GM18519 (cell line): ENCODE data around the gene IRF7.
A peak's percentile ranks its signal among the peaks of the same experiment; 100 is the strongest.

Experiments
- ATAC-seq: cut with Tn5 transposase; IDR thresholded peaks from one replicate; pipeline ENCODE4 v1.9.1; 2021; ENCODE audit warnings: mild to moderate bottlenecking, moderate library complexity; ENCODE audit not compliant: unreplicated experiment, low FRiP score

Gene IRF7

DNA sequence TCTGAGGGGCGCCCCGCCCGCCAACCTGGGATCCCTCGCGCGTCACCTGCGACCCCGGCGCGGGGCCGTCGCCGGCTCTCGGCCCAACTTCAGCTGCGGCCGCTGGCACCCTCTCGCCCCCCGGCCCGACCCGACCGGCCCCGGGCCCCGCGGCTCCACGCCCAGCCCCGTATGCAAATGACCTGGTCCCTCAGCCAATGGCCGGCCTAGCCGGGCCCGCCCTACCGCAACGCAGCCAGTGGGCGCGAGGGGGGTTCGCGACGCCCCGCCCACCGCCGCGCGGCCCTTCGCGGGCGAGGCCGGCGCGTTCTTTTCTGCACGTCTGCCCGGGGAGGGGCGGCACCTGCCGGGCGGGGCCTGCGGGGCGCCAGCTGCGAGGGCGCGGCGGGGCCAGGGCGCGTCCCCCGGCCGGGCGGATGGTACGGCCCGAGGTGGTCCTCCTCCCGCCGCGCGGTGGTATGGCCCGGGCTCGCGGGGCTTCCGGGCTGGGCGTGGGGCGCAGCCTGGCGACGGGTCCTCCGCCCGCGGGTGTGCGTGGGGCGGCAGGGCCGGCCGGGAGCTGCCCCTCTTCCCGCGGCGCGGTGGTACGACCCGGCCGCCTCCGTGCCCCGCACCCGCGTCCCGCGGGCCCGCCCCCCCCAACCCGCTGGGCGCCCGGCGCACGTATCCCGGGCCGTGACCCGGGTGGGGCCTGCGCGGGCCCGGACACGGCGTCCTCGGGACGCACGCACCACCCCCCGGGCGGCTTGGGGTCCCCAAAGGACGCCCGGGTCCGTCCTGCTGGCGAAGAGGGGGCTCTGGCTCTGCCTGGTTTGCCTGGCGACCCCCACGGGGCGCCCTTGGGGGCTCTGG, 47.2 kb downstream of the IRF7 start:
- peak; percentile 75 for ATAC-seq

DNA sequence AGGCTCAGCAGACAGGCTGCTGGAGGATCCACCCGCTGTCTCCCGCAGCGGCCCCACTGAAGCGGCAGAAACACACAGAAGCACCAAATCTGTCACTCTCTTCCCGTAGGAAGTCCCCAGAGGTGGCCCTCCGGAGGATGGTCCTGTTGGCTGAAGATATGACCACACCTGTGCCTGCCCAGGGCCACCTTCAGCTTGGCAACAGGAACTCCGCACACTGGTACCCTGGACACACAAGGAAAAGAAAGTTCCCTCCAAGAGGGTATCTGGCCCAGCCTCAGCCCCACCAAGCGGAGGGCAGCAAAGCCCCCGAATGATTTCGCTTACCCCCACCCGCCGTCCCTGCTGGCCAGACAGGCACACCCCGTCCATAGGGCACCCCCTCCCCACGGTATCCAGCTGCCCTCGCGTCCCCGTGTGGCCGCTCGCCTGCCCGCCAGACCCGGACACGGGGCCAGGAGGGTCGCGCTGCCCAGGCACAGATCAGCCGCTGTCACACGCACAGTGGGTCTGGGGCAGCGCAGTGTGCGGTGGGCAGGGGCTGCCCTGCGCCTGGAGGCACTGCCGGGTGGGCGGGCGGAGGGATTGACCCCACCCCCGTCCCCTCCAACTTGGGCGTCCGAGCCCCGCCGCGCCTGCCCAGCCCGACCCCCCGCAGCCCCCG, 48.0 kb downstream of the IRF7 start:
- ATAC-seq, result no peak

DNA sequence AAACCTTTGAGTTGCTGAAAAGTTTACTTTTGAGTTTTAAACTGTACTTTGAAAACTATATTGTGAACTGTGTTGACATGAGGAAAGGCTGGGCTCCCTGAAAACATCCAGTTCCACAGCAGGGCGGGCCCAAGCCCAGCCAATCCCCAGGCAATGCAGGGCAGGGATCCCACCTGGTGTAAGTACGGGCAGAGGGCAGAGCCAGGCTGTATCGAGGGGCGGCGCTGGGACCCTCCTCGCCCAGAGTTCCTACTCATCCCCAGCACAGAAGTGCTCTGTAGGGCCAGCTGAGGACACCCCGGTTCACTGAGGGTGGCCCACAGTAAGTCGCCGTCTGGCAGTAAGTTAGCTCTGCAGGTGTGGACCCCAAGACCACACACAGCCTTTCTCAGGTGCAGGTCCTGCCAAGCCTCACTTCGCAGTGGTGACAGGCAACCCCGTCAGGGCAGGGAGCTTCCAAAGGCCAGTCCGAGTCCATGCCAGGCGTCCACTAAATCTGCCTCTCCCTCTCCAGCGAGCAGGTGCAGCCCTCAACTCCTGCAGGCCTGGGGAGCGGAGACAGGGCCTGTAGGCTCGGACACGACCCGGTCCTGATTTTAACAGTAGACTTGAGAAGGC, 48.6 kb downstream of the IRF7 start:
- no peak for ATAC-seq

GRCh38 chr11:565921-566509, 49.7 kb downstream of the IRF7 start:
- no peak for ATAC-seq

- no peak for ATAC-seq
Measured at GRCh38 chr11:563812-564578, 51.8 kb downstream of the IRF7 start.

DNA sequence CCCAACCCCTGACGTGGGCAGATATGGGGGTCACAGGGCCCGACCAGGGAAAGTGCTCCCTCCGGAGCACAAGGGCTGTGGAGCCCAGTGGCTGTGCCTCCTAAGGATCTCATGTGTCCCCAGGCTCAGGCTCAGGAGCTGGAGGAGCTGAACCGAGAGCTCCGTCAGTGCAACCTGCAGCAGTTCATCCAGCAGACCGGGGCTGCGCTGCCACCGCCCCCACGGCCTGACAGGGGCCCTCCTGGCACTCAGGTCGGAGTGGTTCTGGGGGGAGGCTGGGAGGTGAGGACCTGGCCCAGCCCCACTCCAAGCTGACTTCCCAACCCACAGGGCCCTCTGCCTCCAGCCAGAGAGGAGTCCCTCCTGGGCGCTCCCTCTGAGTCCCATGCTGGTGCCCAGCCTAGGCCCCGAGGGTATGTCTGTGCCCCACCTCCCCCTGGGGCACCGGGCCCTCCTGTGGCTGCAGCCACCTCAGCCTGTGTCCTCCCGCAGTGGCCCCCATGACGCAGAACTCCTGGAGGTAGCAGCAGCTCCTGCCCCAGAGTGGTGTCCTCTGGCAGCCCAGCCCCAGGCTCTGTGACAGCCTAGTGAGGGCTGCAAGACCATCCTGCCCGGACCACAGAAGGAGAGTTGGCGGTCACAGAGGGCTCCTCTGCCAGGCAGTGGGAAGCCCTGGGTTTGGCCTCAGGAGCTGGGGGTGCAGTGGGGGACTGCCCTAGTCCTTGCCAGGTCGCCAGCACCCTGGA, 52.5 kb downstream of the IRF7 start:
- ATAC-seq, result no peak
